T-helper 22 cell (primary cell): ENCODE measurements around the gene GLS.
"Not testable (repeated sequence)": the region's sequence is repeated elsewhere in the genome, so short reads cannot be mapped to it uniquely, and the experiment has no call there.

ENCODE experiments used
- DNase-seq: peaks from one replicate; pipeline ENCODE4 v3.0.0-alpha.2; 2020; ENCODE audit warnings: low read depth

The GLS gene

DNA sequence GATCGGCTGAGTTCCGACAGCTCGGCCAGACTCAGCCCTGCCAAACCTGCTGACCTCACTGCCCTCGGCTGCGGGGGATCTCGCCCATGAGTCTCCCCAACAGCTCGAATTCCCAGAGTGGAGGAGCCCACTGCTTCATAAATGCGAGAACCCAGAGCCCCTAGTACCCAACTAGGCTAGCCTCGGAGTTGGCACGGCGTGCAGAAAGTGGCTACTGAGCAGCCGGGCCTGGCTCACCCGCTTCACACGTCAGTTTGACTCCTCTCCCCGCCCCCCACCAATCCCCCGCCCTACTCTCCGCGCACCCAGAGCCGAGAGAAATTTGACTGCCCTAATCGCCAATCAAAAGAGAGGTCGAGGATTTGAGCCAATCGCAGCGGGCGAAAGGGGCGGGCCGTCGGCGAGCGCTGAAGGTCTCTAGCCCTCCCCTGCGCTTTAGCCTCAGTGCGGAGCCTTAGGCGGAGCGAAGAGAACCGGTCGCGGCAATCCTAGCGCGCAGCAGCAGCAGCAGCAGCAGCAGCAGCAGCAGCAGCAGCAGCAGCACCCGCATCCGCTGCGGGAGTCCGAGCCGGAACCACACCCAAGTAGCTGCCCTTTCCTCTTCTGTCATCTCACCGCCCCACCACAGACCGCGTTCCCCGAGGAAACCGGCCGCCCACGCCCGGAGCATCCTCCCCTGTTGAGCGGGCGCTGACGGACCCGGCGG is at the start of gene GLS:
Gene GLS (plus strand): TSS at position 444 of the 706 bp plus-strand sequence. CDS start 264 bp downstream, outside the sequence.
- DNase-seq, result peak; percentile 94

DNA sequence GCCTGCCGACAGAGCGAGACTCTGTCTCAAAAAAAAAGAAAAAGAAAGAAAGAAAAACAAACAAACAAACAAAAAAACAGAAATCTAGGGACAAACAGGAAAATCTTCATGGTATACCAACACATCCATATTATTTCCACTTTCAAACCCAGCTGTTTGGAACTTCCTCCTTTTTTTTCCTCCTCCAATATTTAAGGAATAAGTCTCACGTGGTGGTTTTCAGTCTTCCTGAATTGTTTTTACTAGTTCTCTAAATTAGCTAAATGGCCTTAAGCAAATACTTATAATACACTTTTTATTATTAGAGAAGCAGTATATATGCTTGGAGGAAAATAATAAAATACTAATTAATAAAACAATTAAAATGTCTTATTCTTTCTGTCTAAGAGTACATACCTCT is 48.7 kb upstream of the GLS start:
- no peak for DNase-seq

GRCh38 chr2:190834890-190835208 is 45.8 kb upstream of the GLS start:
- no peak for DNase-seq

DNA sequence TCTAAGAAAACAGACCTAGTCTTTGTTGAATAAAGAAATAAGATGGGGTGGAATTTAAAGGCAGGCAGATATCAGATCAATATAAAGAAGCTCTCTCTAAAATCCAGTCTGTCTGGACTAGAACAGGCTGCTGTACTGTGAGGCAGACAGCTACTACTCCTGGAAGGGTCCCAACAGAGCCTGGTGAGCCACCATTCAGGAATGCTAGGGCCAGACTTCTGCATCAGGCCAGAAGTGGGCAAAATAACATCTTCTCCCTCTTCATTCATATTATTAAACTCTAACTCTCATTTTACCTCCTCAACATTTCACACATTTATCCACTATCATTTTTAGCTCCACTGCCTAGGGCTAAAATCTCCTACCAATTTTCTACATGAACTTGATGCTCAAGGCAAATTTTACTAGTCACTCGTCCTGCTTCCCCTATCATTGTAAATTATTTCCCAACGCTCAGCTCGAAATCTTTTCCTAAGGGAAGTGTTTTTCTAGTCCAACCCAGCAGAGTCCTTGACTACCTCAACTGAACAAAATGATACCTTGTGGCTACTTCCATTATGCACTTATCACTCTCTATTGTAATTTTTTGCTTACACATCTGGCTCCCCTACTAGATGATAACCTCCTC is 45.2 kb upstream of the GLS start:
- no peak for DNase-seq

- DNase-seq, result no peak
Observed at GRCh38 chr2:190836767-190837166, 43.9 kb upstream of the GLS start.

GRCh38 chr2:190837420-190837819 is 43.2 kb upstream of the GLS start:
- DNase-seq, result no peak

DNA sequence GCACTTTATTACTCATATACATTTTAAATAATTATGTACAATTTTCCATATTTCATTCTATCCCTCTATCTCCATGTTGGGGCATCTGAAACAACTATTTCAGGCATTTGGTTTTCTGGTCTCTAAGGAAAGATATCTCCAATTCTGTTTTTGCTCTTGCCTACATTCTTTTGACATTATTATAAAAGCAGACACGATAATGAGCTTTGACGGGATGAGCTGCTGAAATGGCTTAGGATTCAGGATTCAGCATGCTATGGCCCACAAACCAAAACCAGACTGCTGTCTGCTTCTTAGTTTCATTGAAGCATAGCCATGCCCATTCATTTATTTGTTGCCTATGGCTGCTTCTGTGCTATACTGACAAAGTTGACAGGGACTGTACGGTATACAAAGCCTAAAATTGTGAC is 42.7 kb upstream of the GLS start:
- no peak for DNase-seq

- no peak for DNase-seq
Observed at GRCh38 chr2:190838492-190838910, 42.1 kb upstream of the GLS start.

GRCh38 chr2:190840569-190841172 is 40.0 kb upstream of the GLS start:
- DNase-seq, result no peak

DNA sequence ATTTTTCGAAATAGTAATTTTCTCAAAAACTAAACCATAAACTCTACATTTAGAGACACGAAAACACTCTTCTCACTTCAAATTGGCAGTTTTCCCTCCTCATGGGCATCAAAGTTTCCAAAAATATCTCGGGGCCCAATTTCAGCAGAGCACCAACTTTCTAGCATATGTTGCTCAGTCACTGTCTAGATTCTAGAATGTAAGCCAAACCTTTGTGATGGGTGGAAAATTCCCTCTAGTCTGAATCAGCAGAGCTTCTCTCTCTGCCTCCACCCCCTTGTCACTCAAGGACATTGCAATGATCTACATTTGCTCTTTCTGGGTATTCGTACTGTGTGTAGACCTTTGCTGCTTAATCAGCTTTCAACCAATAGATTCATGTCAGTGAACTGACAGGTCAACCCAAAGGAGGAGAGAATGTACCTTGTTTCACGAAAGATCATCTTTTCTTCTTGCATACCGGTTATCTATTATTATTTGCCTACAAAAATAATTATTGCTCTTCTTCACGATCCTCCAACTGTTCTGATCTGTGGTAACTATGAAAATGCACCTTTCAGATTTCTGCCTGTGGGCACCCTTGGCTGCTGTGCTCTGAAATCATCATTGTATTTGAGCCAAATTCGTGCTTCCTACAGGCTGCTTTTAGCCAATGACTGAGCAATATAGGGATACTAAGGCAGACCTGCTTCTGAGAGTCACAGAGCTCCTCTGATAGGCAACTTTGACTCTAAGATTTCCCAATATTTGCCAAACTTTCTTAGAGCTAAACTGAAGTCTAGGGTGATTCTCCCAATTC is 38.7 kb upstream of the GLS start:
- no peak for DNase-seq

DNA sequence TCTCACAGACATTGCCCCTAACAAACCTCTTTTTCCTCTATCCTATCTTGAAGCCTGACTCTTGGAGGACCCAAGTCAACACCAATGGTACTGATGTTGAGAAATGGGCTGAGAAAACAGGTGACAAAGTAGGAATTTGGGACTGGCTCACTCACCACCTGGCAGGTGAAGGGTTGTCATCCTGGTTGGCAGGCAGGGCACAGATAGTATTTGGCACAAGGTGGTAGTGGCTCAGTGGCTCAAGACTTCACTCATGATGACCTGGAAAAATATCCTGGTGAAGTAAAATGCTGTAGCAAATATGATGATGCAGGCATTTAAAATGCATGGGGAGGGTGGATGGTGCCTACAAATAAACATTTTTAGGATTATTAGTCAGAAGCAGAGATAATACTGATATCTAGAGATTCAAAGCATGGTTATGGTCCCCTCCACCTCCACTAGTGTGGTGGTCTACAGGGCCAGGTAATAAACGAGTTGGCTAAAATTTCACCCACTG is 38.0 kb upstream of the GLS start:
- DNase-seq, result no peak

GRCh38 chr2:190843890-190844699 is 36.5 kb upstream of the GLS start:
- no peak for DNase-seq

GRCh38 chr2:190844700-190845401 is 35.8 kb upstream of the GLS start:
- no peak for DNase-seq

- no peak for DNase-seq
Observed at GRCh38 chr2:190846746-190847145, 33.9 kb upstream of the GLS start.

GRCh38 chr2:190847504-190848081 is 33.0 kb upstream of the GLS start:
- DNase-seq, result no peak

GRCh38 chr2:190849774-190850173 is 30.8 kb upstream of the GLS start:
- no peak for DNase-seq

- DNase-seq, result not testable (repeated sequence)
Observed at GRCh38 chr2:190853022-190853421, 27.6 kb upstream of the GLS start.

DNA sequence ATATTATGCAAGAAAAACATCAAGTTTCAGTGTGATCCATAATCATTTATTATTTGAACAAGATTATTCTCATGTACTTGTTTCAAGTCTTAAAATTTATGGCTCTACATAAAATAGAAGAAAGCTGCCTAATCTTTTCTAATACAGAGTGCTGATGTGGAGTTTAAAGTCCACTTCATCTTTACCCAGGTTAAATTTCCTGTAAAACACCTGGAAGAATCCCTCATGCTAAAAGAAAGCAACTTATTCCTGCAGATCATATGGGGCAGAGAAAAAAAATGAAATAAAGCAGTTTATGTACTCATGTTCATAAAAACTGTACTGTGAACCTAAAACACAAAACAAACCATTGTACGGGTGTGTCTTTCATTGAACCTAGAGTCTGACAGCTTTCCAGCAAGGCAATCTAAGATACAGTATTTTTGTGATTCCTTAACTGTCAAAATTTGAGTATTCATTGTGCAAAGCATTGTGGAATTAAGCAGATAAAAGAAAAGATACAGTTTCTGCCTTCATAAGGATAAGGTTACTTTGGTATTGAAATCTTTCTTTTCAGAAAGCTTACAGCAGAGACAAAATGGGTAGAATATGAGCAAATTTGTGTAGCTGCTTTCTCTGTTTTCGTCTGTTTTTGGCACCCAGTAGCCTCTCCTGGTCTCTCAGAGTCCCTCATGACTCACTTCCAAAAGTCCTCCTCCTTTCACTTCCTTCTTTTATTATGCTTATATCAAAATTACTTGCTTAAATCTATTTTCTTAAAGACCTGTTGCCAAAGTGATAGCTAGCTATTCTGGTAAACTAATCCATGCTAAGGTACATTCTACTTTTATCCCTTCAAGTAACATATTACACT is 26.9 kb upstream of the GLS start:
- DNase-seq, result no peak

- DNase-seq, result no peak
Observed at GRCh38 chr2:190854726-190855125, 25.9 kb upstream of the GLS start.

DNA sequence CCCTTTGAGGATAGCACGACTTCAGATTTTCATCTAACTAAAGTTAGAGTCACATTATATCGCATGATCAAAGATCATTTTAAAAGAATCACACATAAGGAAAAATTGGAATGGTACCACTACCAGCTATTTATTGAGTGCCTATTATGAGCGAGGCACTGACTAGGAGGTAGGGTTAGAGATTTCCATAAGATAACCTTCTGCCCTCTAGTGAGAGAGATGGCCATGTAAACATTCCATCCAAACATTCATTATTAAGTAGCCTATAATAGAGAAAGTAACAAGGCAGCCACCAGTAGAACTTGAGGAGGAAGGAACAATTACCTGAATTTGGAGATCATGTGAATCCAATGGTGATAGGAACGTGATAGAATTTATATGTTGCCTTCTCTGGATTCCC is 25.4 kb upstream of the GLS start:
- no peak for DNase-seq
